B cell (primary cell): ENCODE measurements around the gene PCDHB1. TPM values are rescaled to one million over a fixed set of nuclear protein-coding genes. Genes with fewer than 3 reads are reported as not detected.

Experiments used
- ATAC-seq: fragments of 200-7000 bp; cut with Tn5 transposase; one replicate; pipeline ENCODE4 v1.10.0; 2021; ENCODE audit warnings: low read depth, mild to moderate bottlenecking, moderate number of reproducible peaks, moderate library complexity
- CTCF ChIA-PET: fragments of 350-600 bp; sonication (Branson Sonifier 250); formaldehyde crosslinking; loops from one replicate; lab custom pipeline; 2021; ENCODE audit warnings: antibody characterized with exemption, inconsistent platforms; lab: Charles Lee
- POLR2A ChIA-PET: fragments of 350-600 bp; sonication (Branson Sonifier 250); formaldehyde crosslinking; loops from one replicate; lab custom pipeline; 2021; ENCODE audit warnings: antibody characterized with exemption; lab: Charles Lee
- DNase-seq: peaks from one replicate; pipeline ENCODE4 v3.0.0; 2013
- H2AFZ ChIP-seq: 2 replicates; pipeline ENCODE4 v1.6.1; 2012; ENCODE audit warnings: mild to moderate bottlenecking, low read depth, low read length; ENCODE audit not compliant: insufficient read depth, poor library complexity, severe bottlenecking
- H3K27ac ChIP-seq, 2 donors: 1 replicate in 1 of 2; 2 replicates in 1 of 2; pipeline ENCODE4 v1.5.1; 2012 to 2013; ENCODE audit warnings: low read length in 2 of 2, mild to moderate bottlenecking in 2 of 2, moderate library complexity in 1 of 2
- H3K27me3 ChIP-seq, 4 experiments: fragments of 200-600 bp in 1 of 4; sonication (generic) in 1 of 4; replicated peaks in 1 of 4; 1 replicate in 2 of 4; 2 replicates in 2 of 4; pipeline versions ENCODE4 v1.6.1 to v1.7.0; 2013 to 2016; ENCODE audit warnings: low read length in 3 of 4, mild to moderate bottlenecking in 2 of 4, mixed read lengths in 1 of 4, moderate library complexity in 1 of 4; ENCODE audit not compliant: insufficient read depth in 4 of 4, control insufficient read depth in 3 of 4; ENCODE audit errors: control extremely low read depth in 1 of 4
- H3K36me3 ChIP-seq, 2 experiments: replicated peaks in 1 of 2; 1 replicate in 1 of 2; 2 replicates in 1 of 2; pipeline versions ENCODE4 v1.6.1 to v1.7.1; 2013; ENCODE audit warnings: low read length in 1 of 2; ENCODE audit not compliant: insufficient read depth in 2 of 2, control insufficient read depth in 1 of 2; ENCODE audit errors: control extremely low read depth in 1 of 2, extremely low read depth in 1 of 2
- H3K4me1 ChIP-seq, 2 donors: fragments of 200-600 bp in 1 of 2; sonication (generic) in 1 of 2; 1 replicate in 1 of 2; 2 replicates in 1 of 2; pipeline versions ENCODE4 v1.5.1 to v1.6.1; 2013 to 2017; ENCODE audit warnings: low read length in 2 of 2; ENCODE audit not compliant: control insufficient read depth in 2 of 2, insufficient read depth in 2 of 2
- H3K4me2 ChIP-seq: replicated peaks from 2 replicates; pipeline ENCODE3; 2012; ENCODE audit warnings: mild to moderate bottlenecking, low read depth, low read length; ENCODE audit not compliant: poor library complexity, severe bottlenecking
- H3K4me3 ChIP-seq, 5 experiments: fragments of 200-600 bp in 1 of 5; sonication (generic) in 1 of 5; 1 replicate in 3 of 5; 2 replicates in 2 of 5; pipeline versions ENCODE4 v1.5.1 to v1.7.0; 2011 to 2016; ENCODE audit warnings: low read length in 4 of 5, mild to moderate bottlenecking in 4 of 5, low read depth in 2 of 5, control low read depth in 1 of 5, moderate library complexity in 1 of 5; ENCODE audit not compliant: insufficient read depth in 1 of 5; ENCODE audit errors: control extremely low read depth in 1 of 5, extremely low read depth in 1 of 5
- H3K79me2 ChIP-seq: fragments of 200-600 bp; sonication (generic); one replicate; pipeline ENCODE4 v1.6.0; 2016; ENCODE audit warnings: low read length; ENCODE audit not compliant: control insufficient read depth, insufficient read depth
- H3K9ac ChIP-seq: fragments of 200-600 bp; sonication (generic); 2 replicates; pipeline ENCODE4 v1.6.1; 2017; ENCODE audit warnings: mild to moderate bottlenecking, low read length, moderate library complexity
- H3K9me3 ChIP-seq, 3 donors: one replicate each; pipeline versions ENCODE4 v1.6.1 to v1.7.1; 2013; ENCODE audit warnings: low read length in 2 of 3; ENCODE audit not compliant: control insufficient read depth in 2 of 3, insufficient read depth in 1 of 3; ENCODE audit errors: control extremely low read depth in 1 of 3
- H4K20me1 ChIP-seq: 2 replicates; pipeline ENCODE4 v1.6.0; 2012; ENCODE audit warnings: mild to moderate bottlenecking, low read length; ENCODE audit not compliant: insufficient read depth, control insufficient read depth, poor library complexity, severe bottlenecking
- H3K27ac Mint-ChIP-seq: one replicate; pipeline ENCODE4 v1.8.0; 2021; ENCODE audit warnings: mixed read lengths
- H3K27me3 Mint-ChIP-seq: one replicate; pipeline ENCODE4 v1.8.0; 2021; ENCODE audit warnings: mixed read lengths
- H3K4me1 Mint-ChIP-seq: one replicate; pipeline ENCODE4 v1.8.0; 2021; ENCODE audit warnings: mixed read lengths
- H3K4me3 Mint-ChIP-seq: one replicate; pipeline ENCODE4 v1.8.0; 2021; ENCODE audit warnings: mixed read lengths
- H3K9me3 Mint-ChIP-seq: one replicate; pipeline ENCODE4 v1.8.0; 2022; ENCODE audit warnings: mixed read lengths; ENCODE audit not compliant: insufficient read depth
- CTCF ChIP-seq: fragments of 200-600 bp; IDR thresholded peaks from one replicate; pipeline ENCODE4 v1.8.0; 2022; ENCODE audit warnings: antibody characterized with exemption, mild to moderate bottlenecking
- EZH2 ChIP-seq: IDR thresholded peaks from 2 replicates; pipeline ENCODE4 v1.6.1; 2012; ENCODE audit warnings: borderline replicate concordance, low read depth, mild to moderate bottlenecking, moderate library complexity, low read length; ENCODE audit not compliant: insufficient read depth, poor library complexity, severe bottlenecking
- WGBS: methylation state at CpG from one replicate; pipeline ENCODE4 v1.1.5; 2013; ENCODE audit warnings: missing lambda C conversion rate; ENCODE audit not compliant: insufficient coverage; 5-methylcytosine and 5-hydroxymethylcytosine counted together
- intact Hi-C: fragments of 100-400 bp; cut with micrococcal nuclease; formaldehyde crosslinking; loops from one replicate; pipeline ENCODE4 v1.10.0; 2022
- polyA plus RNA-seq: library from polyadenylated mRNA; depleted of rRNA; stranded (reverse); fragments of >200 nt; gene quantifications from 2 replicates; pipeline ENCODE4 v1.2.3, GENCODE V29; 2012
- total RNA-seq, 2 donors: library from RNA; stranded (reverse); fragments of 120-200 nt in 1 of 2; gene quantifications; 1 replicate in 1 of 2; 2 replicates in 1 of 2; pipeline versions ENCODE4 v1.2.3 to v1.2.4, GENCODE V29; 2013 to 2022

PCDHB1 gene
- total and polyA plus RNA-seq, 2 donors (not counting 1 experiment from before 2014, with no cell fraction given) = not detected

- H3K27ac ChIP-seq = no peak overlapping the region
- DNase-seq (no peak), ATAC-seq (no peak)
- no peaks in the 10 kb centered on the region for H3K36me3 ChIP-seq
- Mint-ChIP-seq H3K4me1 (peaks cover 3% of the 10 kb centered on the region), H3K4me3 (no peak overlapping the region), H3K9me3 (no peaks in the 10 kb centered on the region), H3K27me3 (peaks cover 32% of the 10 kb centered on the region), H3K27ac (no peak overlapping the region)
- TF ChIP-seq CTCF (no peak), EZH2 (no peak)
- intact Hi-C loops = no loop called here
- H3K4me1 ChIP-seq = peaks cover 0 to 7% of the 10 kb centered on the region in 2 donors
- no peaks in the 10 kb centered on the region for H3K9me3 ChIP-seq
- 6% methylated on average over 18 of the region's 19 CpGs for WGBS
- ChIA-PET POLR2A (no interaction called here), CTCF (no interaction called here)
- H2AFZ ChIP-seq = no peak overlapping the region
- no peak overlapping the region for H3K4me2 ChIP-seq
- no peak overlapping the region for H3K4me3 ChIP-seq
- H3K79me2 ChIP-seq = no peaks in the 10 kb centered on the region
- no peaks in the 10 kb centered on the region for H4K20me1 ChIP-seq
- no peak overlapping the region for H3K9ac ChIP-seq
- peaks cover 0 to 13% (median 9%) of the 10 kb centered on the region in 4 experiments for H3K27me3 ChIP-seq
Measured at GRCh38 chr5:141001844-141002604, 49.1 kb upstream of the PCDHB1 start.

- Histone ChIP-seq H3K4me2 (no peak overlapping the region), H3K4me3 (no peak overlapping the region), H3K36me3 (no peaks in the 10 kb centered on the region), H3K9ac (no peak overlapping the region), H3K27me3 (peaks cover 0 to 13% (median 9%) of the 10 kb centered on the region in 4 experiments), H3K79me2 (no peaks in the 10 kb centered on the region), H3K9me3 (no peaks in the 10 kb centered on the region), H3K4me1 (peaks cover 0 to 7% of the 10 kb centered on the region in 2 donors), H4K20me1 (no peaks in the 10 kb centered on the region), H3K27ac (no peak overlapping the region), H2AFZ (no peak overlapping the region)
- H3K27me3 Mint-ChIP-seq = peaks cover 32% of the 10 kb centered on the region
- ATAC-seq (no peak), DNase-seq (no peak)
- no peaks in the 10 kb centered on the region for H3K9me3 Mint-ChIP-seq
- ChIA-PET CTCF (no interaction called here), POLR2A (no interaction called here)
- 47% methylated on average over 3 of the region's 3 CpGs for WGBS
- intact Hi-C loops = no loop called here
- no peak for TF ChIP-seq CTCF
- no peak for TF ChIP-seq EZH2
- H3K27ac Mint-ChIP-seq = no peak overlapping the region
- peaks cover 3% of the 10 kb centered on the region for H3K4me1 Mint-ChIP-seq
- no peak overlapping the region for H3K4me3 Mint-ChIP-seq
Measured at GRCh38 chr5:141002605-141002965, 48.6 kb upstream of the PCDHB1 start.
